ENCODE results near the gene UBAC1. TPM values are rescaled to one million over a fixed set of nuclear protein-coding genes. Genes with fewer than 3 reads are reported as not detected.
A peak's percentile ranks its signal among the peaks of the same experiment; 100 is the strongest.

The UBAC1 gene
- total and polyA plus RNA-seq, 5 donors = 64.0 to 88.7 (median 83.3) TPM

- Histone ChIP-seq H3K27me3 (ENCODE audit: control insufficient read depth, insufficient read depth) (no peaks in the 10 kb centered on the region), H3K4me3 (ENCODE audit: low read length) (no peak overlapping the region), H3K9me3 (ENCODE audit: control insufficient read depth, low read length) (no peaks in the 10 kb centered on the region), H3K27ac (ENCODE audit: low read length) (no peak overlapping the region), H3K4me1 (ENCODE audit: control insufficient read depth, insufficient read depth, low read length) (peaks cover 2% of the 10 kb centered on the region)
- intact Hi-C loops (cut with DNase I) = no loop called here
- 82% methylated on average over 9 of the region's 9 CpGs for WGBS
- DNase-seq (peak in 1 of 3 donors; percentile 28), ATAC-seq (no peak)
These were observed 43.0 kb upstream of the UBAC1 start for GRCh38 chr9:136004219-136004618.

GRCh38 chr9:136003411-136004218, 42.4 kb upstream of the UBAC1 start:
- Histone ChIP-seq H3K4me1 (ENCODE audit: control insufficient read depth, insufficient read depth, low read length) (peaks cover 2% of the 10 kb centered on the region), H3K27ac (ENCODE audit: low read length) (no peak overlapping the region), H3K4me3 (ENCODE audit: low read length) (no peak overlapping the region), H3K9me3 (ENCODE audit: control insufficient read depth, low read length) (no peaks in the 10 kb centered on the region), H3K27me3 (ENCODE audit: control insufficient read depth, insufficient read depth) (no peaks in the 10 kb centered on the region)
- WGBS = 26% methylated on average over 15 of the region's 15 CpGs
- peak in 2 of 3 donors; percentile 76 to 78 for DNase-seq
- peak; percentile 31 to 40 for ATAC-seq
- intact Hi-C loops (cut with DNase I) = no loop called here

- ATAC-seq (peak; percentile 67 to 74), DNase-seq (peak; percentile 61 to 82 (median 76))
- 19% methylated on average over 10 of the region's 10 CpGs for WGBS
- no peaks in the 10 kb centered on the region for H3K27me3 ChIP-seq (ENCODE audit: control insufficient read depth, insufficient read depth)
- H3K4me1 ChIP-seq (ENCODE audit: control insufficient read depth, insufficient read depth, low read length) = peaks cover 2% of the 10 kb centered on the region
- H3K27ac ChIP-seq (ENCODE audit: low read length) = no peak overlapping the region
- no peak overlapping the region for H3K4me3 ChIP-seq (ENCODE audit: low read length)
- no peaks in the 10 kb centered on the region for H3K9me3 ChIP-seq (ENCODE audit: control insufficient read depth, low read length)
- intact Hi-C loops (cut with DNase I) = no loop called here
These were observed 41.7 kb upstream of the UBAC1 start for GRCh38 chr9:136002881-136003280.

GRCh38 chr9:136002215-136002614, 41.0 kb upstream of the UBAC1 start:
- peaks cover 2% of the 10 kb centered on the region for H3K4me1 ChIP-seq (ENCODE audit: control insufficient read depth, insufficient read depth, low read length)
- no peaks in the 10 kb centered on the region for H3K9me3 ChIP-seq (ENCODE audit: control insufficient read depth, low read length)
- no peak for ATAC-seq
- no peak overlapping the region for H3K27ac ChIP-seq (ENCODE audit: low read length)
- no peak overlapping the region for H3K4me3 ChIP-seq (ENCODE audit: low read length)
- 96% methylated on average over 11 of the region's 11 CpGs for WGBS
- peak in 1 of 3 donors; percentile 59 for DNase-seq
- no peaks in the 10 kb centered on the region for H3K27me3 ChIP-seq (ENCODE audit: control insufficient read depth, insufficient read depth)
- intact Hi-C loops (cut with DNase I) = no loop called here

GRCh38 chr9:136001231-136001630, 40.1 kb upstream of the UBAC1 start:
- ATAC-seq (no peak), DNase-seq (peak in 1 of 3 donors; percentile 64)
- Histone ChIP-seq H3K27me3 (ENCODE audit: control insufficient read depth, insufficient read depth) (no peaks in the 10 kb centered on the region), H3K9me3 (ENCODE audit: control insufficient read depth, low read length) (no peaks in the 10 kb centered on the region), H3K4me1 (ENCODE audit: control insufficient read depth, insufficient read depth, low read length) (peaks cover 2% of the 10 kb centered on the region), H3K4me3 (ENCODE audit: low read length) (no peak overlapping the region), H3K27ac (ENCODE audit: low read length) (no peak overlapping the region)
- intact Hi-C loops (cut with DNase I) = no loop called here
- WGBS = 67% methylated on average over 18 of the region's 18 CpGs

GRCh38 chr9:135998410-135999071, 37.4 kb upstream of the UBAC1 start:
- 92% methylated on average over 16 of the region's 16 CpGs for WGBS
- H3K9me3 ChIP-seq (ENCODE audit: control insufficient read depth, low read length) = no peaks in the 10 kb centered on the region
- no peaks in the 10 kb centered on the region for H3K27me3 ChIP-seq (ENCODE audit: control insufficient read depth, insufficient read depth)
- H3K4me3 ChIP-seq (ENCODE audit: low read length) = no peak overlapping the region
- H3K4me1 ChIP-seq (ENCODE audit: control insufficient read depth, insufficient read depth, low read length) = peaks cover 2% of the 10 kb centered on the region
- no peak for ATAC-seq
- no peak for DNase-seq
- H3K27ac ChIP-seq (ENCODE audit: low read length) = no peak overlapping the region
- intact Hi-C loops (cut with DNase I) = no loop called here

- no peak for DNase-seq
- H3K9me3 ChIP-seq (ENCODE audit: control insufficient read depth, low read length) = no peaks in the 10 kb centered on the region
- WGBS = 83% methylated on average over 10 of the region's 10 CpGs
- H3K27me3 ChIP-seq (ENCODE audit: control insufficient read depth, insufficient read depth) = no peaks in the 10 kb centered on the region
- no peaks in the 10 kb centered on the region for H3K4me1 ChIP-seq (ENCODE audit: control insufficient read depth, insufficient read depth, low read length)
- no peak for ATAC-seq
- H3K27ac ChIP-seq (ENCODE audit: low read length) = no peak overlapping the region
- no peak overlapping the region for H3K4me3 ChIP-seq (ENCODE audit: low read length)
- intact Hi-C loops (cut with DNase I) = no loop called here
These were observed 36.8 kb upstream of the UBAC1 start for GRCh38 chr9:135998016-135998380.

- H3K27ac ChIP-seq (ENCODE audit: low read length) = no peak overlapping the region
- WGBS = 75% methylated on average over 34 of the region's 34 CpGs
- H3K27me3 ChIP-seq (ENCODE audit: control insufficient read depth, insufficient read depth) = no peaks in the 10 kb centered on the region
- DNase-seq = no peak
- H3K4me1 ChIP-seq (ENCODE audit: control insufficient read depth, insufficient read depth, low read length) = no peaks in the 10 kb centered on the region
- no peaks in the 10 kb centered on the region for H3K9me3 ChIP-seq (ENCODE audit: control insufficient read depth, low read length)
- H3K4me3 ChIP-seq (ENCODE audit: low read length) = no peak overlapping the region
- ATAC-seq = no peak
- intact Hi-C loops (cut with DNase I) = no loop called here
These were observed 36.2 kb upstream of the UBAC1 start for GRCh38 chr9:135997090-135998015.

- ATAC-seq (no peak), DNase-seq (no peak)
- no peaks in the 10 kb centered on the region for H3K4me1 ChIP-seq (ENCODE audit: control insufficient read depth, insufficient read depth, low read length)
- H3K9me3 ChIP-seq (ENCODE audit: control insufficient read depth, low read length) = no peaks in the 10 kb centered on the region
- 95% methylated on average over 21 of the region's 21 CpGs for WGBS
- H3K27ac ChIP-seq (ENCODE audit: low read length) = no peak overlapping the region
- intact Hi-C loops (cut with DNase I) = no loop called here
- no peak overlapping the region for H3K4me3 ChIP-seq (ENCODE audit: low read length)
- H3K27me3 ChIP-seq (ENCODE audit: control insufficient read depth, insufficient read depth) = no peaks in the 10 kb centered on the region
These were observed 34.6 kb upstream of the UBAC1 start for GRCh38 chr9:135995816-135996215.

GRCh38 chr9:135994501-135995192, 33.5 kb upstream of the UBAC1 start:
- no peak overlapping the region for H3K27ac ChIP-seq (ENCODE audit: low read length)
- intact Hi-C loops (cut with DNase I) = no loop called here
- ATAC-seq (no peak), DNase-seq (no peak)
- H3K4me1 ChIP-seq (ENCODE audit: control insufficient read depth, insufficient read depth, low read length) = no peaks in the 10 kb centered on the region
- WGBS = 77% methylated on average over 20 of the region's 20 CpGs
- no peak overlapping the region for H3K4me3 ChIP-seq (ENCODE audit: low read length)
- H3K27me3 ChIP-seq (ENCODE audit: control insufficient read depth, insufficient read depth) = no peaks in the 10 kb centered on the region
- H3K9me3 ChIP-seq (ENCODE audit: control insufficient read depth, low read length) = no peaks in the 10 kb centered on the region
